Immature natural killer cell (primary cell): ENCODE results near the gene PARD6A. TPM values are rescaled to one million over a fixed set of nuclear protein-coding genes. Genes with fewer than 3 reads are reported as not detected.

Experiments
- DNase-seq, 3 donors: peaks; one replicate each; pipeline ENCODE4 v3.0.0; 2022; ENCODE audit warnings: mixed read lengths in 1 of 3
- H3K27ac Mint-ChIP-seq, 6 donors: one replicate each; pipeline ENCODE4 v1.8.0; 2020; ENCODE audit warnings: mixed read lengths in 6 of 6, mild to moderate bottlenecking in 5 of 6, inconsistent platforms in 4 of 6, moderate library complexity in 3 of 6
- H3K27me3 Mint-ChIP-seq, 3 donors: one replicate each; pipeline ENCODE4 v1.8.0; 2020 to 2021; ENCODE audit warnings: low read depth in 3 of 3, mild to moderate bottlenecking in 3 of 3, mixed read lengths in 3 of 3, moderate library complexity in 3 of 3, inconsistent platforms in 1 of 3
- H3K36me3 Mint-ChIP-seq, 3 donors: one replicate each; pipeline ENCODE4 v1.8.0; 2020; ENCODE audit warnings: mixed read lengths in 3 of 3, inconsistent platforms in 2 of 3, mild to moderate bottlenecking in 2 of 3
- H3K4me1 Mint-ChIP-seq, 2 donors: one replicate each; pipeline ENCODE4 v1.8.0; 2020; ENCODE audit warnings: inconsistent platforms in 2 of 2, mild to moderate bottlenecking in 2 of 2, mixed read lengths in 2 of 2, moderate library complexity in 1 of 2
- H3K4me3 Mint-ChIP-seq, 5 donors: one replicate each; pipeline ENCODE4 v1.8.0; 2020; ENCODE audit warnings: mild to moderate bottlenecking in 5 of 5, mixed read lengths in 5 of 5, inconsistent platforms in 3 of 5, moderate library complexity in 3 of 5
- H3K9me3 Mint-ChIP-seq, 6 donors: one replicate each; pipeline ENCODE4 v1.8.0; 2020; ENCODE audit warnings: mild to moderate bottlenecking in 6 of 6, mixed read lengths in 6 of 6, inconsistent platforms in 4 of 6, moderate library complexity in 3 of 6
- polyA plus RNA-seq, 3 donors: library from polyadenylated mRNA; unstranded; fragments of 300-500 nt; fragmentation: Illumina TruSeq; gene quantifications; one replicate each; pipeline ENCODE4 v1.2.3, GENCODE V29; 2021

Gene PARD6A
- polyA plus RNA-seq, 3 donors from 2014 or later: 10.2 to 17.9 (median 10.3) TPM

DNA sequence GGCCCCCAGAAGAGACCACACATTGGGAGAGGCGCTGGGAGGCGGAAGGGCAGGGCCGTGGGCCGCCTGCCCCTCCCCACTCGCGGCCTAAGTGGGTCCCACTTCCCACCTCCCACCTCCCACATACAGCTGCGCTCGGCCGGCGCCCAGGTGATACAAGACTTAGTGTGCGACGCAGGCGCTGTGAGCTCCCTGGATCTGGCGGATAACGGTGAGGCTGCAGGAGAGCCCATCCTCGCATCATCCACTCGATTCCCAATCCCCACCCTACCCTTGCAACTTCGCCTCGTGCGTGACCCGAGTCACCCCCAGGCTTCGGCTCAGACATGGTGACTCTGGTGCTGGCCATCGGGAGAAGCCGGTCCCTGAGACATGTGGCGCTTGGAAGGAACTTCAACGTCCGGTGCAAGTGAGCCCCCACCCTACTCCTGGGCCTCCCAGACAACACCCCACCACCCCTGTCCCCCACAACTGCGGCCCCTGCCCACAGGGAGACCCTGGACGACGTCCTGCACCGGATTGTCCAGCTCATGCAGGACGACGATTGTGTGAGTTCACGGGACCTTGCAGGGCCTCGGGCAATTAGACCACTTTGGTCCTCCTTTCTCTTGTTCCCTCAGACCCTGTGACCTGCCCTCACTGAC is 11.9 kb upstream of the PARD6A start:
- Mint-ChIP-seq H3K36me3 (peaks cover 9 to 11% (median 10%) of the 10 kb centered on the region in 3 donors), H3K27ac (no peak overlapping the region), H3K4me1 (peaks cover 0 to 14% of the 10 kb centered on the region in 2 donors), H3K9me3 (no peaks in the 10 kb centered on the region), H3K4me3 (no peak overlapping the region), H3K27me3 (peaks cover 0 to 2% (median 2%) of the 10 kb centered on the region in 3 donors)
- no peak for DNase-seq

DNA sequence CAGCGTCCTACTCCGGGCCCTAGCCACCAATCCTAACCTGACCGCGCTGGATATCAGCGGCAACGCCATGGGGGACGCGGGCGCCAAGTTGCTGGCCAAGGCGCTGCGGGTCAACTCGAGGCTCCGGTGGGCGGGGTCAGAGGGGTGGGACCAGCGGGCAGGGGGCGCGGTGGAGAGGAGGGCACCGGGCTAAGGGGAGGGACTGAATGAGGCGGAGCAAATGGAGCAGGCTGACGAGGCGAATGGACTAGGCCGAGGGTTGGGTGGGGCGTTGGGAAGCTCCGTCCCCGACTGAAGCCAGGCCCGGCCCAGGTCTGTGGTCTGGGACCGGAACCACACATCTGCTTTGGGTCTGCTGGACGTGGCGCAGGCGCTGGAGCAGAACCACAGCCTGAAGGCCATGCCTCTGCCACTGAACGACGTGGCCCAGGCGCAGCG is 11.2 kb upstream of the PARD6A start:
- no peaks in the 10 kb centered on the region for H3K9me3 Mint-ChIP-seq
- no peak for DNase-seq
- peaks cover 0 to 2% (median under 1%) of the 10 kb centered on the region in 3 donors for H3K27me3 Mint-ChIP-seq
- H3K4me3 Mint-ChIP-seq: no peak overlapping the region
- H3K4me1 Mint-ChIP-seq: peaks cover 0 to 10% of the 10 kb centered on the region in 2 donors
- H3K36me3 Mint-ChIP-seq: peaks cover 9 to 11% (median 10%) of the 10 kb centered on the region in 3 donors
- H3K27ac Mint-ChIP-seq: no peak overlapping the region

- Mint-ChIP-seq H3K4me3 (no peak overlapping the region), H3K27ac (peak overlapping the region in 1 of 6 donors; percentile 43)
Measured at GRCh38 chr16:67650023-67650422, 10.7 kb upstream of the PARD6A start.

GRCh38 chr16:67651039-67651438 is 9.7 kb upstream of the PARD6A start:
- peaks cover 0 to 6% of the 10 kb centered on the region in 2 donors for H3K4me1 Mint-ChIP-seq
- no peak overlapping the region for H3K4me3 Mint-ChIP-seq

More at GRCh38 chr16:67650023-67650422, 10.7 kb upstream of the PARD6A start:
- Mint-ChIP-seq H3K9me3 (no peaks in the 10 kb centered on the region), H3K4me1 (peaks cover 0 to 10% of the 10 kb centered on the region in 2 donors), H3K36me3 (peaks cover 9 to 11% (median 10%) of the 10 kb centered on the region in 3 donors), H3K27me3 (peaks cover 0 to 2% (median 0%) of the 10 kb centered on the region in 3 donors)
- DNase-seq: no peak

GRCh38 chr16:67651847-67652246 is 8.9 kb upstream of the PARD6A start:
- Mint-ChIP-seq H3K9me3 (no peaks in the 10 kb centered on the region), H3K4me1 (peaks cover 0 to 4% of the 10 kb centered on the region in 2 donors), H3K36me3 (peaks cover 9 to 11% (median 10%) of the 10 kb centered on the region in 3 donors), H3K27me3 (peaks cover 0 to 4% (median 2%) of the 10 kb centered on the region in 3 donors), H3K27ac (peak overlapping the region in 1 of 6 donors; percentile 49), H3K4me3 (no peak overlapping the region)
- DNase-seq: no peak

More at GRCh38 chr16:67651039-67651438, 9.7 kb upstream of the PARD6A start:
- peaks cover 9 to 11% (median 10%) of the 10 kb centered on the region in 3 donors for H3K36me3 Mint-ChIP-seq
- H3K27me3 Mint-ChIP-seq: peaks cover 0 to 2% (median 2%) of the 10 kb centered on the region in 3 donors
- DNase-seq: no peak
- no peak overlapping the region for H3K27ac Mint-ChIP-seq
- H3K9me3 Mint-ChIP-seq: no peaks in the 10 kb centered on the region

DNA sequence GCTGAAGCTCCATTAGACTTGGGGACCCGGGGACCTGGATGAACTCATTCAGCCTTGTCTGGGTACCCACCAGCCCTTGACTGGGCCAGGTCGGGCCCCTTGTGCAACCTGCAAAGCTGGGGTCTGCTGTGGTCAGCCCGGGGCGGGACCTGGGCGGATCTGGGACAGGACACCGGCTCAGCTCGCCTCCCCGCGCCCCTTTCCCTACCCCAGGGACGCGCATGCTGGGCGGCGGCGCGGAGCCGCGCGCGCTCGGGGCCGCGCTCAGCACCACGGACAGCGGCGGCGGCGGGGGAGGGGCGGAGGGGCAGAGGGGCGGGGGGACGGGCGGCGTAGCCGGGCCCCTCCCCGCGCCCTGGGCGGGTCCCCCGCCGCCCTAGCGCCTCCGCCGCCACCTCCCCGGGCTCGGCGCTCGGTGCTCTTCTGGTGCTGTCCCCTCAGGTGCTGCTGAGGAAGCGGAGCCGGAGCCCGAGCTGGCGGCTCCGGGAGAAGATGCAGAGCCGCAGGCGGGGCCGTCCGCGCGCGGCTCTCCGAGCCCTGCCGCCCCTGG is 8.1 kb upstream of the PARD6A start:
- no peak overlapping the region for H3K4me3 Mint-ChIP-seq
- H3K9me3 Mint-ChIP-seq: no peaks in the 10 kb centered on the region
- H3K27ac Mint-ChIP-seq: no peak overlapping the region
- peaks cover 0 to 4% of the 10 kb centered on the region in 2 donors for H3K4me1 Mint-ChIP-seq
- DNase-seq: no peak
- H3K27me3 Mint-ChIP-seq: peaks cover 0 to 2% (median 2%) of the 10 kb centered on the region in 3 donors
- peaks cover 9 to 11% (median 10%) of the 10 kb centered on the region in 3 donors for H3K36me3 Mint-ChIP-seq

DNA sequence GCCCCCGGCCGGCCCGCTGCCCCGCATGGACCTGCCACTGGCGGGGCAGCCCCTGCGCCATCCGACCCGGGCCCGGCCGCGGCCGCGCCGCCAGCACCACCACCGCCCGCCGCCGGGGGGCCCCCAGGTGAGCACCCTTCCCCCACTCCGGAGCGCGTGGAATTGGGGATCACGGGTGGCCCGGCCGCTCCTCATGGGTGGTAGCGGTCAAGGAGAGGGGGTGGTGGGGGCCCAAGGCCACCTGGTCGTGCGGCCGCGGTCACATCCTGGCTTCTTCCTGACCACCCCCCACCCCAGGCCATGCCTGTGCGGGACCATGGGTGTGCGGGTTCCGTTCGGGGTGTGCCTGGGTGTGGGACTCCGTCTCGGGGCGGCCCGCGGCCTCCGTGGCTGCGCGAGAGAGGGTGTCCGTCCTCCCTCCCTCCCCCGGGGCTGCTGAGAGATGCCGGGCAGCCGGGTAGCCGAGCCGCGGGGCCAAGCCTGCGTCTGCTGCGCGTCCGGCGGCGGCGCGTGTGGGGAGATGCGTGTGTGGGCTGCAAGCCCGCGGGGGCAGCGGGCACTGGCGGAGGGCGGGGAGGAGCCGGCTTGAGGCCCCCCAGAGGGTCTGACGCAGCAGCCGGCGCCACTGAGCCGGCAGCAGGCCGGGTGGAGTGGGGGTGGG is 7.5 kb upstream of the PARD6A start:
- Mint-ChIP-seq H3K9me3 (no peaks in the 10 kb centered on the region), H3K27me3 (peaks cover 0 to 2% (median 2%) of the 10 kb centered on the region in 3 donors), H3K36me3 (peaks cover 9 to 11% (median 10%) of the 10 kb centered on the region in 3 donors), H3K27ac (no peak overlapping the region), H3K4me1 (peaks cover 0 to 4% of the 10 kb centered on the region in 2 donors), H3K4me3 (no peak overlapping the region)
- no peak for DNase-seq

- no peak for DNase-seq
- no peak overlapping the region for H3K27ac Mint-ChIP-seq
- H3K4me1 Mint-ChIP-seq: peaks cover 3 to 10% of the 10 kb centered on the region in 2 donors
- H3K36me3 Mint-ChIP-seq: peaks cover 9 to 11% (median 10%) of the 10 kb centered on the region in 3 donors
- peak overlapping the region in 1 of 5 donors; percentile 57 for H3K4me3 Mint-ChIP-seq
- peaks cover 0 to 4% (median 2%) of the 10 kb centered on the region in 3 donors for H3K27me3 Mint-ChIP-seq
- no peaks in the 10 kb centered on the region for H3K9me3 Mint-ChIP-seq
Measured at GRCh38 chr16:67653789-67654402, 6.9 kb upstream of the PARD6A start.

GRCh38 chr16:67654403-67654911 is 6.3 kb upstream of the PARD6A start:
- no peaks in the 10 kb centered on the region for H3K9me3 Mint-ChIP-seq
- H3K27ac Mint-ChIP-seq: peak overlapping the region in 1 of 6 donors; percentile 57
- DNase-seq: no peak
- peaks cover 0 to 7% (median 2%) of the 10 kb centered on the region in 3 donors for H3K27me3 Mint-ChIP-seq
- peaks cover 9 to 16% of the 10 kb centered on the region in 2 donors for H3K4me1 Mint-ChIP-seq
- H3K4me3 Mint-ChIP-seq: no peak overlapping the region
- H3K36me3 Mint-ChIP-seq: peaks cover 9 to 11% (median 10%) of the 10 kb centered on the region in 3 donors

GRCh38 chr16:67655363-67655762 is 5.4 kb upstream of the PARD6A start:
- peaks cover 6 to 9% (median 6%) of the 10 kb centered on the region in 3 donors for H3K36me3 Mint-ChIP-seq
- no peaks in the 10 kb centered on the region for H3K9me3 Mint-ChIP-seq
- H3K4me1 Mint-ChIP-seq: peaks cover 9 to 17% of the 10 kb centered on the region in 2 donors
- H3K27ac Mint-ChIP-seq: peak overlapping the region in 5 of 6 donors; percentile 4 to 82 (median 26)
- no peak for DNase-seq
- peaks cover 2 to 9% (median 3%) of the 10 kb centered on the region in 3 donors for H3K27me3 Mint-ChIP-seq
- H3K4me3 Mint-ChIP-seq: no peak overlapping the region

DNA sequence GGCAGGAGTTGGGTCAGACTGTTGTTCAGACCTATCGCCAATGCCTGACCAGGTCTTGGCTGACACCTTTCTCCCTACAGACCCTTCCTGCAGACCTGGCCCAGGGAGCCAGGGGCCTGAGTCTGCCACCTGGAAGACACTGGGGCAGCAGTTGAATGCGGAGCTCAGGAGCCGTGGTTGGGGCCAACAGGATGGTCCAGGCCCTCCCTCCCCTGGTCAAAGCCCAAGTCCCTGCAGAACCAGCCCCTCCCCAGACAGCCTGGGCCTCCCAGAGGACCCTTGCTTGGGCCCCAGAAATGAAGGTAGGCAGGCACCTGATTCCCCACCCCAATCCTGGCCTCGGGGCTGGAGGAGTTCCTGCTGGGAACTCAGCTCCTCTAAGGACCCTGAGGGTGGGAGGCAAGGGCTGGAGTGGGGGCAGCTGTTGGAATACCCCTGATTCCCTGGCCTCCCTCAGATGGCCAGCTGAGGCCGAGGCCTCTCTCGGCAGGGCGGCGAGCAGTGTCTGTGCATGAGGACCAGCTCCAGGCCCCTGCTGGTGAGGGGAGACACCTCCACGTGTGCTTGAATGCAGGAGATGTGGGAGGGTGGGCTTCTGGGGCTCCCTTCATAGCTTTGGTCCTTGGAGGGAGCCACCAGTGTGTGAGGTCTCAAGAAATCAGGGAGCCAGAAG is 4.3 kb upstream of the PARD6A start:
- Mint-ChIP-seq H3K27me3 (peaks cover 8 to 12% (median 10%) of the 10 kb centered on the region in 3 donors), H3K4me3 (no peak overlapping the region), H3K4me1 (peaks cover 9 to 23% of the 10 kb centered on the region in 2 donors), H3K36me3 (peaks cover 0 to 3% (median 0%) of the 10 kb centered on the region in 3 donors), H3K27ac (no peak overlapping the region), H3K9me3 (no peaks in the 10 kb centered on the region)
- no peak for DNase-seq

DNA sequence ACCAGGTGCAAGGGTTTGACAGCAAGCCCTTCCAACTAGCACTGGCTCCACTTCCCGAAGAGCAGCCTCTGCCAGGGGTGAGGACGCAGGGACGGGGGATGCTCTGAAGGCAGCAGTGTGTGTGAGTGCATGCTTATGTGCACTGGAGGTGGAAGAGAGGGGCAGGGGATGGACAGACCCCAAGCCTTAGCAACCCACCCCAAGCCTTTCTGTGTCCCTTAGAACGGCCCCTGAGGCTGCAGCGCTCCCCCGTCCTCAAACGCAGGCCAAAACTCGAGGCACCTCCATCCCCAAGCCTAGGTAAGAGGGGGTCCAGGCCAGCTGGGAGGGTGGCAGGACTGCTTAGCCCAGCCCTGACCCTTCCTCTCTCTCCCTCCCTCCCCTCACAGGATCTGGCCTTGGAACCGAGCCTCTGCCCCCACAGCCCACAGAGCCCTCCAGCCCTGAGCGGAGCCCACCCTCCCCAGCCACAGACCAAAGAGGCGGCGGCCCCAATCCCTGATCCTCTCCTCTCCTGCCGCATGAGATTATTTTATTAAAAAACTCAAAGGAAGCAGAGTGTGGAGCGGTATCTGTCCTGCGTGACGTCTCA is 3.6 kb upstream of the PARD6A start:
- Mint-ChIP-seq H3K9me3 (no peaks in the 10 kb centered on the region), H3K36me3 (peaks cover 0 to under 1% (median 0%) of the 10 kb centered on the region in 3 donors), H3K4me3 (no peak overlapping the region), H3K4me1 (peaks cover 9 to 19% of the 10 kb centered on the region in 2 donors), H3K27me3 (peaks cover 8 to 12% (median 11%) of the 10 kb centered on the region in 3 donors), H3K27ac (no peak overlapping the region)
- no peak for DNase-seq
